ENCODE data around the gene GALNT13. TPM values are rescaled to one million over a fixed set of nuclear protein-coding genes. Genes with fewer than 3 reads are reported as not detected.

Gene GALNT13
- total and polyA plus RNA-seq, 2 donors (not counting 1 experiment from before 2014, with no cell fraction given): 0.17 TPM; not detected in 1

GRCh38 chr2:154193246-154193645, 321.5 kb downstream of the GALNT13 start:
- H3K4me2 ChIP-seq (ENCODE audit: extremely low read depth, insufficient read depth, low read length): no peak overlapping the region
- H3K79me2 ChIP-seq (ENCODE audit: control insufficient read depth, insufficient read depth, low read length): no peaks in the 10 kb centered on the region
- no peaks in the 10 kb centered on the region for H3K4me1 ChIP-seq (ENCODE audit: control insufficient read depth, extremely low read depth, insufficient read depth, low read length)
- H3K27ac ChIP-seq (ENCODE audit: insufficient read depth, low read length): no peak overlapping the region
- no peaks in the 10 kb centered on the region for H3K9me3 ChIP-seq (ENCODE audit: control insufficient read depth, insufficient read depth, low read depth, low read length)
- no peaks in the 10 kb centered on the region for H4K20me1 ChIP-seq (ENCODE audit: control insufficient read depth, extremely low read depth, insufficient read depth, low read length)
- no peak overlapping the region for H2AFZ ChIP-seq (ENCODE audit: low read length)
- no peak overlapping the region for H3K9ac ChIP-seq (ENCODE audit: insufficient read depth, low read length)
- H3K36me3 ChIP-seq (ENCODE audit: control insufficient read depth, insufficient read depth, low read length): no peaks in the 10 kb centered on the region
- H3K27me3 ChIP-seq (ENCODE audit: control insufficient read depth, insufficient read depth, low read length): no peaks in the 10 kb centered on the region
- no peak for TF ChIP-seq CTCF (conservative IDR thresholded peaks at IDR 0.05 in 1 of 2, IDR thresholded peaks at IDR 0.05 in 1 of 2; ENCODE audit: low read depth in 1 of 2, low read length in 2 of 2)
- TF ChIP-seq EZH2 (IDR thresholded peaks at IDR 0.05; ENCODE audit: low read length, missing control alignments): no peak
- DNase-seq (ENCODE audit: low read depth in 2 of 2): no peak
- H3K4me3 ChIP-seq (replicated peaks in 1 of 4; ENCODE audit: control extremely low read depth in 1 of 4, insufficient read depth in 1 of 4, low read depth in 3 of 4, low read length in 4 of 4): no peak overlapping the region

- Histone ChIP-seq H2AFZ (ENCODE audit: low read length) (no peak overlapping the region), H3K9ac (ENCODE audit: insufficient read depth, low read length) (no peak overlapping the region), H3K27me3 (ENCODE audit: control insufficient read depth, insufficient read depth, low read length) (no peaks in the 10 kb centered on the region), H3K9me3 (ENCODE audit: control insufficient read depth, insufficient read depth, low read depth, low read length) (no peaks in the 10 kb centered on the region), H3K36me3 (ENCODE audit: control insufficient read depth, insufficient read depth, low read length) (no peaks in the 10 kb centered on the region), H3K27ac (ENCODE audit: insufficient read depth, low read length) (no peak overlapping the region), H3K79me2 (ENCODE audit: control insufficient read depth, insufficient read depth, low read length) (no peaks in the 10 kb centered on the region), H3K4me1 (ENCODE audit: control insufficient read depth, extremely low read depth, insufficient read depth, low read length) (no peaks in the 10 kb centered on the region), H3K4me3 (replicated peaks in 1 of 4; ENCODE audit: control extremely low read depth in 1 of 4, insufficient read depth in 1 of 4, low read depth in 3 of 4, low read length in 4 of 4) (no peak overlapping the region), H3K4me2 (ENCODE audit: extremely low read depth, insufficient read depth, low read length) (no peak overlapping the region), H4K20me1 (ENCODE audit: control insufficient read depth, extremely low read depth, insufficient read depth, low read length) (no peaks in the 10 kb centered on the region)
- TF ChIP-seq CTCF (conservative IDR thresholded peaks at IDR 0.05 in 1 of 2, IDR thresholded peaks at IDR 0.05 in 1 of 2; ENCODE audit: low read depth in 1 of 2, low read length in 2 of 2) (no peak), EZH2 (IDR thresholded peaks at IDR 0.05; ENCODE audit: low read length, missing control alignments) (no peak)
- no peak for DNase-seq (ENCODE audit: low read depth in 2 of 2)
Observed at GRCh38 chr2:154194909-154195643, 323.4 kb downstream of the GALNT13 start.

DNA sequence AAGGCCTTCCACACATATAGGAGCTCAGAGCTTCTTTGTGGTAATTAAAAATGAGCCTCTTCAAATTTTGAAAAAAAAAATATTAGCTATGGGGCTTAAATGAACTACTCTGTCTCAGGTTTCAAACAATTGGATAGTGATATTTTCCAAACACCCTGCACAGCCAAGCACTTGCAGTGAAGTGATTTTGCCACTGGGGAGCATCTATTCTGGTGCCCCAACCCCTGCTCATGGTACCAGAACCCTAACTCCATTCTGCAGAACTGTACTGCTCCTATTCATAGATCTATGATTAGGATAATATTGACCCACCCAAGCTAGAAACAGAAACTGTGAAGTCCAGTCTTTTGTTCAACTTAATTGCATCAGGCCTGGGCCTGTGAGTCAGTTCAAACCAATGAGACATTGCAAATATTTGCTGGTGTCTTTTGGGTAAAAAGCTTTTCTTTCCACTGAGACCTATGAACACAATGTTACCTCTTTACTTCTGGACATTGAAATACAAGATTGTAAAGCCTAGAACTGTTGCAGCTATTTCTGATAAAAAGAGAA, 324.0 kb downstream of the GALNT13 start:
- H2AFZ ChIP-seq (ENCODE audit: low read length): no peak overlapping the region
- no peaks in the 10 kb centered on the region for H3K36me3 ChIP-seq (ENCODE audit: control insufficient read depth, insufficient read depth, low read length)
- no peaks in the 10 kb centered on the region for H3K27me3 ChIP-seq (ENCODE audit: control insufficient read depth, insufficient read depth, low read length)
- H3K79me2 ChIP-seq (ENCODE audit: control insufficient read depth, insufficient read depth, low read length): no peaks in the 10 kb centered on the region
- peak in 1 of 2 donors; percentile 3 for DNase-seq (ENCODE audit: low read depth in 2 of 2)
- no peak overlapping the region for H3K4me2 ChIP-seq (ENCODE audit: extremely low read depth, insufficient read depth, low read length)
- TF ChIP-seq CTCF (conservative IDR thresholded peaks at IDR 0.05 in 1 of 2, IDR thresholded peaks at IDR 0.05 in 1 of 2; ENCODE audit: low read depth in 1 of 2, low read length in 2 of 2) (no peak), EZH2 (IDR thresholded peaks at IDR 0.05; ENCODE audit: low read length, missing control alignments) (no peak)
- H3K4me3 ChIP-seq (replicated peaks in 1 of 4; ENCODE audit: control extremely low read depth in 1 of 4, insufficient read depth in 1 of 4, low read depth in 3 of 4, low read length in 4 of 4): no peak overlapping the region
- H4K20me1 ChIP-seq (ENCODE audit: control insufficient read depth, extremely low read depth, insufficient read depth, low read length): no peaks in the 10 kb centered on the region
- H3K9ac ChIP-seq (ENCODE audit: insufficient read depth, low read length): no peak overlapping the region
- H3K9me3 ChIP-seq (ENCODE audit: control insufficient read depth, insufficient read depth, low read depth, low read length): no peaks in the 10 kb centered on the region
- H3K27ac ChIP-seq (ENCODE audit: insufficient read depth, low read length): no peak overlapping the region
- no peaks in the 10 kb centered on the region for H3K4me1 ChIP-seq (ENCODE audit: control insufficient read depth, extremely low read depth, insufficient read depth, low read length)

All from fibroblast of lung (primary cell).